Peyer's patch (tissue), 4 donors: Measurements from ENCODE around the gene STK25. TPM values are rescaled to one million over a fixed set of nuclear protein-coding genes. Genes with fewer than 3 reads are reported as not detected.
"Not testable (repeated sequence)": the region's sequence is repeated elsewhere in the genome, so short reads cannot be mapped to it uniquely, and the experiment has no call there.

Experiments
- DNase-seq, 3 donors: peaks; one replicate each; pipeline ENCODE4 v3.0.0-alpha.2; 2017 to 2019
- H3K27ac ChIP-seq, 4 donors: fragments of 200-600 bp; sonication (generic); one replicate each; pipeline ENCODE4 v1.5.1; 2016 to 2019
- H3K27me3 ChIP-seq, 2 donors: fragments of 200-600 bp; sonication (generic); one replicate each; pipeline ENCODE4 v1.5.1; 2019
- H3K36me3 ChIP-seq, 3 donors: fragments of 200-600 bp; sonication (generic); one replicate each; pipeline ENCODE4 v1.5.1; 2016 to 2019
- H3K4me1 ChIP-seq, 4 donors: fragments of 200-600 bp; sonication (generic); one replicate each; pipeline ENCODE4 v1.5.1; 2016 to 2019
- H3K4me3 ChIP-seq, 4 donors: fragments of 200-600 bp; sonication (generic); 1 replicate in 3 of 4; 2 replicates in 1 of 4; pipeline ENCODE4 v1.5.1; 2016 to 2019; ENCODE audit warnings: mild to moderate bottlenecking in 1 of 4
- H3K9me3 ChIP-seq, 4 donors: fragments of 200-600 bp; sonication (generic); one replicate each; pipeline ENCODE4 v1.5.1; 2016 to 2019; ENCODE audit warnings: mild to moderate bottlenecking in 1 of 4
- POLR2A ChIP-seq, 2 donors: fragments of 450-650 bp; IDR thresholded peaks; one replicate each; pipeline ENCODE4 v1.5.1; 2017; ENCODE audit warnings: antibody characterized with exemption in 2 of 2, mild to moderate bottlenecking in 2 of 2, moderate library complexity in 2 of 2
- total RNA-seq, 4 donors: library from RNA; depleted of rRNA; stranded (reverse); fragments of >200 nt; gene quantifications; one replicate each; pipeline ENCODE4 v1.1.0, GENCODE V29; 2016
- TF ChIP-seq, protein P1 (sequence below), 6 experiments: fragments of 450-650 bp in 4 of 6; fragments of 200-600 bp in 2 of 6; sonication (generic) in 1 of 6; IDR thresholded peaks; one replicate each; pipeline ENCODE4 v1.5.1; 2017 to 2019; ENCODE audit warnings: antibody characterized with exemption in 6 of 6, mild to moderate bottlenecking in 3 of 6, moderate library complexity in 1 of 6

Gene STK25
- total RNA-seq, 4 donors from 2014 or later: 149 to 356 (median 275) TPM

DNA sequence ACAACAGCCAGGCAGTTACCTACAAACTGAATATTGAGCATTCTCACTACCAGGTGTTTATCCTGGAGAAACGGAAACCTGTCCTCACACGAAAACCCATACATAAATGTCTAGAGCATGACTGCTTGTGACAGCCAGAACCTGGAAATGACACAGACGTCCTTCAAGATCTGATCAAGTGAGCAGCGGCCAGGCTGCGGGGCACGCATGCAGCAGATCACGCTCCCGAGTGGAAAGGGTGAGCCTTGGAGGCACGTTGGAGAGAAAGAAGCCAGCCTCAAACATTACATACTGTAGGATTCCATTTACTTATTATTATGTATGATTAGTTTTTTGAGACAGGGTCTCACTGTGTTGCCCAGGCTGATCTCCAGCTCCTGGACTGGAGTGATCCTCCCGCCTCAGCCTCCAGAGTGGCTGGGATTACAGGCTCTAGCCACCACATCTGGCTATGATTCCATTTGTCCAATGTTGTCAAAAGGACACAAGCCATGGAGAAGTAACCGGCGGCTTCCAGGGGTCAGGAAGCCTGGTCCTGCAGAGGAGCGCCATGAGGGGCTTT lies 22.9 kb upstream of the STK25 start:
- H3K27me3 ChIP-seq: no peaks in the 10 kb centered on the region

DNA sequence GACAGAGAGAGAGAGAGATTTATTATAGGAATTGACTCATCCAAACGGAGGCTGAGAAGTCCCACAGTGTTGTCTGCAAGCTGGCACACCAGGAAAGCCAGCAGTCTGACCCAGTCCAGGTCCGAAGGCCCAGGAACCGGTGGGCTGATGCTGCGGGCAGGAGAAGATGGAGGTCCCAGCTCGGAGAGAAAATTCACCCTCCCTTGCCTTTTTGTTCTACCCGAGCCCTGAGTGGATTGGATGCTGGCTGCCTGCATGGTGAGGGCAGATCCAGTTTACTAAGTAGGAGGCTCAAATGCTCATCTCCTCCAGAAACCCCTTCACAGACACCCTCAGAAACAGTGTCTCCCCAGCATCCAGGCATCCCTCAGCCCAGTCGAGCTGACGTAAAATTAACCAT lies 22.2 kb upstream of the STK25 start:
- H3K9me3 ChIP-seq: no peaks in the 10 kb centered on the region
- no peaks in the 10 kb centered on the region for H3K4me1 ChIP-seq
- H3K27me3 ChIP-seq: no peaks in the 10 kb centered on the region
- no peaks in the 10 kb centered on the region for H3K36me3 ChIP-seq
- TF ChIP-seq, protein P1, sequence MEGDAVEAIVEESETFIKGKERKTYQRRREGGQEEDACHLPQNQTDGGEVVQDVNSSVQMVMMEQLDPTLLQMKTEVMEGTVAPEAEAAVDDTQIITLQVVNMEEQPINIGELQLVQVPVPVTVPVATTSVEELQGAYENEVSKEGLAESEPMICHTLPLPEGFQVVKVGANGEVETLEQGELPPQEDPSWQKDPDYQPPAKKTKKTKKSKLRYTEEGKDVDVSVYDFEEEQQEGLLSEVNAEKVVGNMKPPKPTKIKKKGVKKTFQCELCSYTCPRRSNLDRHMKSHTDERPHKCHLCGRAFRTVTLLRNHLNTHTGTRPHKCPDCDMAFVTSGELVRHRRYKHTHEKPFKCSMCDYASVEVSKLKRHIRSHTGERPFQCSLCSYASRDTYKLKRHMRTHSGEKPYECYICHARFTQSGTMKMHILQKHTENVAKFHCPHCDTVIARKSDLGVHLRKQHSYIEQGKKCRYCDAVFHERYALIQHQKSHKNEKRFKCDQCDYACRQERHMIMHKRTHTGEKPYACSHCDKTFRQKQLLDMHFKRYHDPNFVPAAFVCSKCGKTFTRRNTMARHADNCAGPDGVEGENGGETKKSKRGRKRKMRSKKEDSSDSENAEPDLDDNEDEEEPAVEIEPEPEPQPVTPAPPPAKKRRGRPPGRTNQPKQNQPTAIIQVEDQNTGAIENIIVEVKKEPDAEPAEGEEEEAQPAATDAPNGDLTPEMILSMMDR (IDR thresholded peaks at IDR 0.05): no peak
- no peak for TF ChIP-seq POLR2A (IDR thresholded peaks at IDR 0.05)
- H3K27ac ChIP-seq: no peak overlapping the region
- DNase-seq: no peak
- no peak overlapping the region for H3K4me3 ChIP-seq

More for the DNA sequence above, 22.9 kb upstream of the STK25 start:
- DNase-seq: no peak
- TF ChIP-seq POLR2A (IDR thresholded peaks at IDR 0.05): no peak
- TF ChIP-seq, protein P1 (IDR thresholded peaks at IDR 0.05): no peak
- Histone ChIP-seq H3K9me3 (no peaks in the 10 kb centered on the region), H3K27ac (no peak overlapping the region), H3K36me3 (no peaks in the 10 kb centered on the region), H3K4me3 (no peak overlapping the region), H3K4me1 (no peaks in the 10 kb centered on the region)

DNA sequence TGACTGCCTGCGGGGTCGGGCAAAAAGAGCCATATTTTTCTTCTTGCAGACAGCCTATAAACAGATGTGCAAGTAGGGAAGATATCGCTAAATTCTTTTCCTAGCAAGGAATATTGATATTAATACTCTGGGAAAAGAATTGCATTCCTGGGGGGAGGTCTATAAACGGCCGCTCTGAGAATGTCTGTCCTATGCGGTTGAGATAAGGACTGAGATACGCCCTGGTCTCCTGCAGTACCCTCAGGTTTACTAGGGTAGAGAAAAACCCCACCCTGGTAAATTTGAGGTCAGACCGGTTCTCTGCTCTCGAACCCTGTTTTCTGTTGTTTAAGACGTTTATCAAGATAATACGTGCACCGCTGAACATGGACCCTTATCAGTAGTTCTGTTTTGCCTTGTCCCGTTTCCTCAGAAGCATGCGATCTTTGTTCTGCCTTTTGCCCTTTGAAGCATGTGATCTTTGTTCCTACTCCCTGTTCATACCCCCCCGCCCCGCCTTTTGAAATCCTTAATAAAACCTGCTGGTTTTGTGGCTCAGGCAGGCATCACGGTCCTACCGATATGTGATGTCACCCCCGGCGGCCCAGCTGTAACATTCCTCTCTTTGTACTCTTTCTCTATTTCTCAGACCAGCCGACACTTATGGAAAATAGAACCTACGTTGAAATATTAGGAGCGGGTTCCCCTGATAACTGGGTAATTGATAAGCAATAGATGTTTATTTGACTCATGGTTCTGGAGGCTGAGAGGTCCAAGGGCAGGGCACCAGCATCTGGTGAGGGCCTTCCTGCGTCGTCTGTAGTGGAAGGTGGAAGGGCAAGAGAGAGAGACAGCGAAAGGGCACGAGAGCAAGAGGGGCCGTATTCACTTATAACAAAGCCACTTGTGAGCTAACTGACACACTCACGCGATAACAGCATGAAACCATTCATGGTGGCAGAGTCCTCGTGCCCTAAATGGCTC lies 17.7 kb upstream of the STK25 start:
- not testable (repeated sequence) for DNase-seq, H3K36me3 ChIP-seq, H3K27ac ChIP-seq, H3K4me1 ChIP-seq, H3K27me3 ChIP-seq, H3K4me3 ChIP-seq, H3K9me3 ChIP-seq

DNA sequence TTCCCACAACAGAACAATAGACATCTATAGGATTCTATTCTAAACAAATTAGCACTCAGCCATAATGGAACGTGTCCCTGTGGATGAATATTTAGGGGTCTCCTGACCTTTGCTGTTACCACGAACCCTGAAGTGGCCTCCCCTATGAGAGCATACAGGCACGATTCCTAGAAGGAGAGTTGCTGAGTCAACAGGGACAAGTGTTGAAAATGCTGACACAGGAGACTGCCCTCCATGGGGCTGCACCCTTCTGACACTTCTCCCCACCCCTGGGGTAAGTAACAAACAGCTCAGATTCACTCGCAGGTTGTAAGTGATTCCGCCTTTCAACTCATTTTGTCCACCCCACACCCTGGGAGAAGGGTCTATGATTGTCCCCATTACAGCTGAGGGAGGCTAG lies 14.1 kb upstream of the STK25 start:
- Histone ChIP-seq H3K36me3 (no peaks in the 10 kb centered on the region), H3K27ac (no peak overlapping the region), H3K4me3 (no peak overlapping the region), H3K9me3 (no peaks in the 10 kb centered on the region), H3K27me3 (no peaks in the 10 kb centered on the region), H3K4me1 (no peaks in the 10 kb centered on the region)
- TF ChIP-seq, protein P1 (IDR thresholded peaks at IDR 0.05): no peak
- TF ChIP-seq POLR2A (IDR thresholded peaks at IDR 0.05): no peak
- no peak for DNase-seq

DNA sequence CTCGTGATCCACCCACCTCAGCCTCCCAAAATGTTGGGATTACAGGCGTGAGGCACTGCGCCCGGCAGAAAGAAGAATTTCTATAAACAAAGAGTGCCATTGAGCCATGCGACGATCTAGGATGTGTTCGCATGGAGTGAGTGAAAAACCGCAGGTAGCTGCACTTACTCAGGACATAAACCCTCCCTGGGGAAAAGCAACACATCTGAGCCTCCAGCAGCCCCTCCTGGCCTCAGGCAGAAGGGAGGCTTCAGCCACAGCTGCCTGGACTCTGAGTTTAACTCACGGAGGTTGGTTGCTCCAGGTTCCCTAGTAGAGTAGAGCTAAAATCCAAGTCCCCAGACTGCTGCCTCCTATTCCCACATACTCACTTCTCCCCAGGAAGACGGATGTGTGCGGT lies 11.3 kb upstream of the STK25 start:
- Histone ChIP-seq H3K9me3 (no peaks in the 10 kb centered on the region), H3K4me1 (no peaks in the 10 kb centered on the region), H3K4me3 (no peak overlapping the region), H3K27me3 (no peaks in the 10 kb centered on the region), H3K27ac (no peak overlapping the region), H3K36me3 (no peaks in the 10 kb centered on the region)
- TF ChIP-seq POLR2A (IDR thresholded peaks at IDR 0.05): no peak
- TF ChIP-seq, protein P1 (IDR thresholded peaks at IDR 0.05): no peak
- no peak for DNase-seq

DNA sequence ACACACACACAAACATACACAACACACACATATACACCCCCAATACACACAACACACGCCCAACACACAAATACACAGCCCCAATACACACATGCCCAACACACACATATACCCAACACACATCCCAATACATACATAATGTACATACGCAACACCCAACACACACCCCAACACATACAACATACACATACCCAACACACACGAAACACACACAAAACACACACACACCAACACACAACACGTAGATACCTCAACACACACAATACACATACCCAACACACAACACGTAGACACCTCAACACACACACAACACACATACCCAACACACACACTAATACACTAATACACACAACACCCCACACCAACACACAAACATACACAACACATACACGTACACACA lies 8.9 kb upstream of the STK25 start:
- Histone ChIP-seq H3K27me3 (no peaks in the 10 kb centered on the region), H3K4me1 (no peaks in the 10 kb centered on the region), H3K9me3 (no peaks in the 10 kb centered on the region), H3K4me3 (no peak overlapping the region), H3K27ac (no peak overlapping the region), H3K36me3 (no peaks in the 10 kb centered on the region)
- no peak for DNase-seq
- TF ChIP-seq POLR2A (IDR thresholded peaks at IDR 0.05): no peak
- TF ChIP-seq, protein P1 (IDR thresholded peaks at IDR 0.05): no peak
